Measurements from ENCODE around the gene COIL.
A peak's percentile ranks its signal among the peaks of the same experiment; 100 is the strongest.
"Not testable (repeated sequence)": the region's sequence is repeated elsewhere in the genome, so short reads cannot be mapped to it uniquely, and the experiment has no call there.

The COIL gene

DNA sequence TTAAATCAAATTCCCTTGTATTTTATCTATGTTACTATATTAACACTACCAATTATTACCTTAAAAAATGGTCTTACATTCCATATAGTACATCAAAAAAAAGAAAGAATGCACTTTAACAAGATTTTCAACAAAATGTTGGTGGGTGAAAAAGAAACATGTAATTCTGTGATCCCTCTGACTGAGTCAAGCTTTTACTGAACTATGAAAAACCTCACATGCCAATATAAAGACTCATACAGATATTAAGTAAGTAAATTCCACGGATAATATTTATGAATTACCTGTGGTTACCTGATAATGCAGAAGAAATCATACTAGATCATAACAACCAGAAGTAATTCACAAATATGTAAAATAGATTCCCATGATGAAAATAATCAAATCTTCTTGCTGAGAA is 12.4 kb downstream of the COIL start:
- no peak overlapping the region for H3K4me3 ChIP-seq (ENCODE audit: low read depth, low read length)
- TF ChIP-seq, protein P1, sequence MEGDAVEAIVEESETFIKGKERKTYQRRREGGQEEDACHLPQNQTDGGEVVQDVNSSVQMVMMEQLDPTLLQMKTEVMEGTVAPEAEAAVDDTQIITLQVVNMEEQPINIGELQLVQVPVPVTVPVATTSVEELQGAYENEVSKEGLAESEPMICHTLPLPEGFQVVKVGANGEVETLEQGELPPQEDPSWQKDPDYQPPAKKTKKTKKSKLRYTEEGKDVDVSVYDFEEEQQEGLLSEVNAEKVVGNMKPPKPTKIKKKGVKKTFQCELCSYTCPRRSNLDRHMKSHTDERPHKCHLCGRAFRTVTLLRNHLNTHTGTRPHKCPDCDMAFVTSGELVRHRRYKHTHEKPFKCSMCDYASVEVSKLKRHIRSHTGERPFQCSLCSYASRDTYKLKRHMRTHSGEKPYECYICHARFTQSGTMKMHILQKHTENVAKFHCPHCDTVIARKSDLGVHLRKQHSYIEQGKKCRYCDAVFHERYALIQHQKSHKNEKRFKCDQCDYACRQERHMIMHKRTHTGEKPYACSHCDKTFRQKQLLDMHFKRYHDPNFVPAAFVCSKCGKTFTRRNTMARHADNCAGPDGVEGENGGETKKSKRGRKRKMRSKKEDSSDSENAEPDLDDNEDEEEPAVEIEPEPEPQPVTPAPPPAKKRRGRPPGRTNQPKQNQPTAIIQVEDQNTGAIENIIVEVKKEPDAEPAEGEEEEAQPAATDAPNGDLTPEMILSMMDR (IDR thresholded peaks at IDR 0.05; ENCODE audit: low read depth, low read length, missing control alignments): no peak
- DNase-seq (ENCODE audit: low read depth): no peak
- in situ Hi-C loops (cut with HindIII; ENCODE audit: low sequenced_read_pairs): no loop called here

DNA sequence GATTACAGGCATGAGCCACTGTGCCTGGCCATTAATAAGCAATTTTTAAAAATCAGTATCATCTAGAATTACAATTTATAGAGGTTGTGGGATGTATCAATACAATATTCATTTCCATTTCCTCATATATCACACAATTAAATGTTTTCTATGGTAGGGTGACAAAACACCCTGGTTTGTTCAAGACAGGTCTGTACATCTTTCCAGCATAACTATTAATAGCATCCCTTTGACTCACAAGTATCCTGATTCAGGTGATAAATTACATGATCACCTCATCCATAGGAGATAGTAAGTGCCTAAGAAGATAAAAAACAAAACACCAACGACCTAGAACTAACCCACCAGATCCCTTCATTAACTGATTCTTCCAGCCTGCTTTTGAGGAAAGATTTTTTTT is 13.1 kb downstream of the COIL start:
- in situ Hi-C loops (cut with HindIII; ENCODE audit: low sequenced_read_pairs): no loop called here
- no peak overlapping the region for H3K4me3 ChIP-seq (ENCODE audit: low read depth, low read length)
- TF ChIP-seq, protein P1 (IDR thresholded peaks at IDR 0.05; ENCODE audit: low read depth, low read length, missing control alignments): no peak
- no peak for DNase-seq (ENCODE audit: low read depth)

DNA sequence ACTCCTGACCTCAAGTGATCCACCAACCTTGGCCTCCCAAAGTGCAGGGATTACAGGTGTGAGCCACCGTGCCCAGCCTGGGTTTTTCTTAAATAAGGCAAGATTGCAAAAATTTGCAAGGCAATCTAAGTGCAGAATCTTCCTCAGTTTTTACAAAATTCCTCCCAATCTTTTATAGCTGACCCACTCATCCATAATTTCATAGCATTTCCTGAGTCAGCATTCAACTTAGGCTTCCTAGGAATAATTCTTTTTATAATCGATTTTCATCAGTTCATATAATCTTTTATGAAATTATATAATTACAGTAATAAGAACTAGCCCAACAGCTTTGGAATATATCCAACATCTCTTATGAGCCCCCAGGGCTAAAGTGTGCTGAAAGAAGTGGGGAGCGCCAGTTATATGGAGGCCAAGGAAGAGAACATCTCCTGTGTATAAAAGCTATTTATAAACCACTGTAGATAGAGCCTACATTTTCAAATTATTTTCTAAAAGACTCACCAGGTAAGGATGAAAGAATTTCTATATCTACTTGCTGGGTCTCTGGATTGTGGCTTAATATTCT is 14.8 kb downstream of the COIL start:
- no peak for DNase-seq (ENCODE audit: low read depth)
- TF ChIP-seq, protein P1 (IDR thresholded peaks at IDR 0.05; ENCODE audit: low read depth, low read length, missing control alignments): no peak
- in situ Hi-C loops (cut with HindIII; ENCODE audit: low sequenced_read_pairs): no loop called here
- no peak overlapping the region for H3K4me3 ChIP-seq (ENCODE audit: low read depth, low read length)

DNA sequence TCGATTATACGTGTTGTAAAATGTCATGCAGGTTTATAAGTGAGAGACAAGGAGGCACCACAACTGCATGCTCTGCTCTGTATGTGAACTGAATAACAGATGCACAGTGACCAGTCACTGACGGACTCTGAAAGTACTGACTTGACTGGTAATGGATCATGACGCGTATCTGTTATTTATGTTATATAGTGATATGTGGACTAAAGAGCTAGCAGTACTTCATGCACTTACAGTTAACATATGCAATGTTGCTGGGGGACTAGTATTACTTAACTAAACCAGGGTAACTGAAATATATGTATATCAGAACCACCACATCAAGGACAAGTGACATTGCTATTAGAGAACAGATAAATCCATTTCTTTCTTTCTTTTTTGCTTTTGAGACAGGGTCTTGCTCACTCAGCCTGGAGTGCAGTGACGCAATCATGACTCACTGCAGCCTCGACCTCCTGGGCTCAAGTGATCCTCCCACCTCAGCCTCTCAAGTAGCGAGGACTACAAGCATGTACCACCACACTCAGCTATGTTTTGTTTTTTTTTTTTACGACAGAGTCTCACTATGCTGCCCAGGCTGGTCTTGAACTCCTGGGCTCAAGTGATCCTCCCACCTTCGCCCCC is 17.2 kb downstream of the COIL start:
- in situ Hi-C loops (cut with HindIII; ENCODE audit: low sequenced_read_pairs): no loop called here
- TF ChIP-seq, protein P1 (IDR thresholded peaks at IDR 0.05; ENCODE audit: low read depth, low read length, missing control alignments): no peak
- DNase-seq (ENCODE audit: low read depth): no peak
- no peak overlapping the region for H3K4me3 ChIP-seq (ENCODE audit: low read depth, low read length)

DNA sequence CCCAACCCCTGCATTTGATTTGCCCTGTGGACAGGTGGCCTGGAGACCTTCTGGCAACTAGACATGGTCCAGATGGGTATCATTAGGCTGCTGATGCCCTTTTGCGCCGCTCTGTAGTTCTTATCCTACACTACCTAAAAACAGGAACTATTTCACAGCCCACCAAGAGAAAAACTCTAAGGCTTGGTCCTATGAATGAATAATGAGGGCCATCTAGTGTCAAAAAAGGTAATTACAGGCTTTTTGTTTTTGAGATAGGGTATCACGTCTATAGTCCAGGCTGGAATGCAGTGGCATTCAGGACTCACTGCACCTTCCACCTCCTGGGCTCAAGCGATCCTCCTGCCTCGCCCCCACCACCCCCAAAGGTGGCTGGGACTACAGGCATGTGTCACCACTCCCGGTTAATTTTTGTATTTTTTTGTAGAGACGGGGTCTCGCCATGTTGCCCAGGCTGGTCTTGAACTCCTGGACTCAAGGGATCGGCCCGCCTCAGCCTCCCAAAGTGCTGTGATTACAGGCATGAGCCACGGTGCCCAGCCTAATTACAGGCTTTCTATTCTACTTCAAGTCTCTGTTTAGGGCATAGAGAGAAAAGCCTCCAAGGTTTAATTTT is 20.9 kb downstream of the COIL start:
- peak; percentile 37 for DNase-seq (ENCODE audit: low read depth)
- no peak overlapping the region for H3K4me3 ChIP-seq (ENCODE audit: low read depth, low read length)
- in situ Hi-C loops (cut with HindIII; ENCODE audit: low sequenced_read_pairs): no loop called here
- TF ChIP-seq, protein P1 (IDR thresholded peaks at IDR 0.05; ENCODE audit: low read depth, low read length, missing control alignments): peak; percentile 52

DNA sequence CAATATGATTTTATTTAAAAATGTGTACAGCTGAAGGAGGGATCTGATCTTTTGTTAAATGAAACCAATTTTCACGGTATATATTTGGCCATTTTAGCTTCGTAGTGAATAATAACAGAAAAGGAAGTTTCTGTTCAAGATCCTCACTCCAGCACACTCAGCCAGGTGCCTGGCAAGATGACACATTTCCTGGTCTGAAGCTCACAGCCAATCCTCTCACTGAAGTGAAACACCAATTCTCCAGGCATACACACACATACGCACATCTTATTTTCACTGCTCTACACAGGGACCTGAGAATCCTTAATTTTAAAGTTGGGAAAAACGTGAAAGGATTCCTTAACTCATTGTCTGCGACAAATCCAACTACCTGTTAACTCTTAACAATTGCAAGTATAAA is 22.6 kb downstream of the COIL start:
- in situ Hi-C loops (cut with HindIII; ENCODE audit: low sequenced_read_pairs); H3K4me3 ChIP-seq (ENCODE audit: low read depth, low read length); DNase-seq (ENCODE audit: low read depth): not testable (repeated sequence)

DNA sequence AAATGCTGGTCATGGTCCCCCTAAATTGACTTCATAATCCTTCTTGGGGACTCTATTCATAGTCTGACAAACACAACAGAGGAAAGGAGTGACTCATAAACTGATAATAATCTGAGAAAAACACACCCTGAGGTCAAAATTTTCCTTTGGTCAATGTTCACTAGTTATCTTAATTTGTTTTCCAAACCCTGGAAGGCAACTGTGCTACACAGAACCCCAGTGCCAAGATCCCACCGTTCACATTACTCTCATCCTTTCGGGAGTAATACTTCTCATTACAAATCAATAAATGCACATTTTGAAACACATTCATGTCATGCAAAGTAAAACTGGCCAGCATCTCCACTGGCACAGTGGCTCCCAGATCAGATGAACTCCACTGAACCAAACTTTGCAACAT is 23.2 kb downstream of the COIL start:
- no peak for DNase-seq (ENCODE audit: low read depth)
- TF ChIP-seq, protein P1 (IDR thresholded peaks at IDR 0.05; ENCODE audit: low read depth, low read length, missing control alignments): no peak
- H3K4me3 ChIP-seq (ENCODE audit: low read depth, low read length): no peak overlapping the region
- in situ Hi-C loops (cut with HindIII; ENCODE audit: low sequenced_read_pairs): no loop called here
